NCI-H146 treated with DMSO at 0.1 percent for 48 hours (cell line): ENCODE measurements around the gene ZDHHC11.
"Not testable (repeated sequence)": the region's sequence is repeated elsewhere in the genome, so short reads cannot be mapped to it uniquely, and the experiment has no call there.

Experiments
- DNase-seq: peaks from one replicate; lab custom pipeline; 2025; ENCODE audit not compliant: unreplicated experiment; lab: John Stamatoyannopoulos, UW

The ZDHHC11 gene

DNA sequence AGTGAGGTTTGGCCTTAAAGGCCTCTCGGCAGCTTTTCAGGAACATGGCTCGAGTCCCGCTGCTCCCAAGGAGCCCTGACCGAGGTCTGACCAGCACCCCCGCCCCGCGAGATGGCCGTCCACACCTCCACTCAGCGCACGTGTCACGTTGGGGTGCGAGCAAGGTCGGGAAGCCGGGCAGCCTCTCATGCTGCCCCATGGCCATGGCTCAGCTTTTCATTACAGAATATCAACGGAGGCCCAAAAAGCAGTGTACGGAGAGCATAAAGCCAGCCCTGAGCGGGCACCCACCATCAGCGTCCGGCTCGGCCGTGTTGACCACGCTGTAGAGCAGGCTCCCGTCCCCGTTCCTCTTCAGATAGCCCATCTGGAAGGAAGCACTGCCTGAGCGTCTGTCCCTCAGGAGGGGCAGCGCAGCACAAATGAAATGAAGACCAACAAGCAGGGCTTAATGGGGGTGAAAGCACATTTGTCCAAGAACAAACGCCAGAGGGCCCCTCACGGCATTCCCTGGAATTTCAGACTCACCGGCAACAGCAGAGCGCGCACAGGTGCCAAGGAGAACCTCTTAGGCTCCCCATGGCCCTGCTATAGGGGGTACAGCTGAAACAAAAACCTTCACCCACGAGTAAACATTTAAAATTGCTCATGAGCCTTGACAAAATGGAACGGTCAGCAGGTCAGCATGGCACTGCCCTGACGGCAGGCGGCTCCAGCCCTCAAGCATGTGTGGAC, 30.2 kb upstream of the ZDHHC11 start:
- no peak for DNase-seq

DNA sequence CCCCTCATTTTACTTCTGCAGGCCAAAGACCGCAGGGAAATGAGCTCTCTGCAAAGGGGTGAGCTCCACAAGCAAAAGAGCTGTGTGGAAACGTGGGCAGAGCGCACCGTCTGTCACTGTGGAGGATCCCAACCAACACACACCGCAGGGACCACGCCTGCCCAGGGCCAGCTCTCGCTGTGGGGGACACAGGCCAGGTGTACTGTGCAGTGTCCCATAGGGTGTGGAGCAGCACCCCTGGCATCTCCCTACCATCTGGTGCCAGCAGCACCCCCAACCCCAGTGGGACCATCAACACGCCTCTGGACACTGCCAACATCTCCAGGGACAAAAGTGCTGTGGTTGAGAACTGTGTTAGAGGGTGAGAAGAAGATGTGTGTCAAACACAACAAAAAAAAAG, 27.9 kb upstream of the ZDHHC11 start:
- not testable (repeated sequence) for DNase-seq

DNA sequence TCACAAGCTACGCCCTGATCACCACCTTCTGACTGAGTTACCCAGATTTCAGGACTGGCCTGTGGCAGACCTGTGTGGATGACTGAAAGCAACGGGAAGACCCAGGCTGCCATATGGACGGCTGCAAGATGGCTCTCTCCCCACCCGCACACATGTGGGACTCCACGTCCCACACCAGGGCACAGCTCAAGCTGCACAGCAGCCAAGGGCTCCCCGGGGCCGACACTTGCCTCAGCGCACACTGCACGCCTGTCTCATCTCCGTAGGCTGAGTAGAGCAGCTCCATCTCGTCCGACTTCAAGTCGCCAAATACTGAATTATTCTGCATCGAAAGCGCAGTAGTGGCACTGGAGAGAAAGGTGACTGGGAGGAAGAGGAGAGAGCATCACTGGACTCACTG, 27.3 kb upstream of the ZDHHC11 start:
- no peak for DNase-seq

DNA sequence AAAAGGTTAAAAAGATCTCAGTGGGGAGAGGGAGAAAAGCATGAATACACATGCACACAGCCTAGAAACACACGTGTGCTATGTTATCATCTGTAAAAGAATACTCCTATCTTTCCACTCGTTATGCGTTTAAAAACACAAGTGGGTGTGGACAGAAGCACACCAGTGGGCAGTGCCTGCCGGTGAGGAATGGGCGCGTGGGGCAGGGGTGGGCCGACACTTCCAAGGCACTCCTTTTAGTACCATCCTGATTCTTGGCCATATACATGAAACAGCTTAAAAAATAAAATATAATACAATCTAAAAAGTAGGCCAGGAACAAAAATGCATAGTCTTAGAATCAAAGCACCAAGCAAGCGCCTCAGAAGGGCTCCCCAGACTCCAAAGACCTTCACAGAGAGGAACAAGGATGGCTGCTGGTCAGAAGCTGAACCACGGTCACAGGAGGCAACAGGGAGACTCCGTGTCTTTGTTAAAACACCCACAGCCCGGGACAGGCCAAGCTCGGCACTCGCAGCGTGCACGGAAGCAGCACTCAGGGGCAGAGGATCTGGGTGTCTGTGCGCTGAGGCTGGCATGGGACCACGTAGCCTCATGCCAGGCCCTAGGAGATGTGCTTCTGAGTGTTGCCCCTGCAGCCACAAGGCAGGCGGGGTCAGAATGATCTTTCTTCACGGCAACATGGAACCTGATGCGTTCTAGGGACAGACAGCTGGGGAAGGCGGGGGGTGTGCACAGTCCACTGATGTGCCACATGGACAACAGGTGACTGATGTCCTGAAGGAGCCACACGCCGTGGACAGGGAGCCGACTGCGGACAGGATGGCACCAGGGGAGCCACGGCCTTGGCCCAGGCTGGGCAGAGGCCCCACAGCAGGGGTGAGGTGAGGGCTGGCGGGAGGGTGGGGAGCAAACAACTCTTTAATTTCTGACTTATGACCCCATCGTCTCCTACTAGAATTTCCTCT, 25.9 kb upstream of the ZDHHC11 start:
- no peak for DNase-seq

DNA sequence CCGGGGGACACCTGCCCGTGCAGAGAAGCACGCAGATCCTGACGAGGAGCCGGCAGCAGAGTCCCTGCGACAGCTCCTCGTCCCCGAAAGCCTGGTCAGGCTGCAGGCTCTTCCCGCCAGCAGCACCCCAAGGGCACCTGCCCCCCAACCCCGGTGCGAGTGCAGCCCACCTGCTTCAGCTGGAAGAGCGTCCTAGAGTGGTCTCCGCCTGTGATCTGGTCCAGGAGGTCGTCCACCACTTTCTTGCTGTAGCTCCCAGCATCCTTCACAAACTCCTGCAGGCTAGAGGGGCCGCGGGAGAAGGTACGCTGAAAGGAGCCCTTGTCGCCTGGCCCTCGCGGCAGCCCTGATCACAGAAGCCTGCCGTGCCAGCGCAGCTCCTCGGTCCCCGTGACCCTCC, 25.1 kb upstream of the ZDHHC11 start:
- DNase-seq, result no peak

DNA sequence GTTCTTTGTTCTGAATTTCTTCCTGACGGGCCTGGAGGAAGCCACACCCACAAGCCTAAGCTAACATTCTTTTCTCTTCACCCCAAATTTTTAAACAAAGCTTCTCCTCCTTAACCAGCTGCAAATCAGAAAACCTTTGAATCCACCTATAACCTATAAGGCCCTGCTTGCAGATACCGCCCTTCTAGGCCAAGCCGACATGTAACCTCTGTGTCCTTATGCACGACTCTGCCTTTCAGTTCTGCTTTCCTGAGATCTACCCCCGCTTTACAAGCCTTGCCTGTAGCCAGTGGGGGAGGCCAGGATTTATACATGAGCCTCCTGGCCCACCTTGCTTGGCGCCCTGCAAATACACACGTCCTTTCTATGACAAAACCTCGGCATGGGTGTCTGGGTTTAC, 22.5 kb upstream of the ZDHHC11 start:
- DNase-seq, result no peak

DNA sequence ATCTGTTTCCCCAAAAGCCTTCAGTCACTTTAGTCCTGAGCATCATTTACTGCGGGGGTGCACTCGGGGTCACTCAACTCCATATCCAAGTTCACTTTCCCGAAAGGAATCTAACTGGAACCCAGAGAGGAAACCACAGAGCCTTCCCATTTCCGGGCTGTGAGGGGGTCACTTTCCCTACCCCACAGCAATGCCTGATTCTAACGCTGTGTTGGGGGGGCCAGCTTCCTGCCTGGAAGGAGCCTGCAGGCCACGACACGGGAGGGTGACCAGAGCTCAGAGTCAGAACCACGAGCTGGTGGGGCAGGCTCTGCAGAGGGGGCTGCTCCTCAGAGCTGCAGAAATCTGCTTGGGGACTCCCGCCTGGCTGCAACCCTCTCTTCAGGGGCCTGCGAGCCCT, 21.5 kb upstream of the ZDHHC11 start:
- no peak for DNase-seq

DNA sequence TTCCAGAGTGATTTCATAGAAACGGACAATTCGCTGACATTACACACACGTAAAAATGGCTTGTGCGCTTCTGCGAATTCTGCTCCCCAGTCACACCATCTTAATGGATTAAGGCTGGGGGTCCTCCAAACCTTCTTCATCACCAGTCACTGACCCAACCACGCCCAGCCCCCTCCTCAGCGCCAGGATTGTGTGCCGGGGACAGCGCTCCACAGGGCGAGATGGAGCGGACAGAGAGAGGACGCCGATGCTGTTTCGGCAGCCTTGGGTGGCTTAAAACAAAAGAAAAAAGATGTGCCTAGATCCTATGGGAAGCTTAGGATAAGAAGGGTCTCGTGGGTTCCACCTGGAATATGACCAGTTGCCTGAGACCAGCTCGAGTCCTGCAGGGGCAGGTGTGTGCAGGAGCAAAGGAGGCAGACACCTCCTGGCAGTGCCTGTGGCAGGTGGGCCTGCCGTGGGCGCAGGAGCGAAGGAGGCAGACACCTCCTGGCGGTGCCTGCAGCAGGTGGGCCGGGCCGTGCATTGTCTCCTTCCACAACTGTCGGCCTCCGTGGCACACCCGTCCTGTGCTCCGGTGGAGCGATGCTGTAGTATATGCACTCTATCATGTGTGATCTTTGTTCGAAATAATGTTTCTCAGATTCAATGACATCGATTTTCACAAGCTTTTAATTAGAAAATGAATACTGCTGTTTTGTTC, 21.0 kb upstream of the ZDHHC11 start:
- no peak for DNase-seq

DNA sequence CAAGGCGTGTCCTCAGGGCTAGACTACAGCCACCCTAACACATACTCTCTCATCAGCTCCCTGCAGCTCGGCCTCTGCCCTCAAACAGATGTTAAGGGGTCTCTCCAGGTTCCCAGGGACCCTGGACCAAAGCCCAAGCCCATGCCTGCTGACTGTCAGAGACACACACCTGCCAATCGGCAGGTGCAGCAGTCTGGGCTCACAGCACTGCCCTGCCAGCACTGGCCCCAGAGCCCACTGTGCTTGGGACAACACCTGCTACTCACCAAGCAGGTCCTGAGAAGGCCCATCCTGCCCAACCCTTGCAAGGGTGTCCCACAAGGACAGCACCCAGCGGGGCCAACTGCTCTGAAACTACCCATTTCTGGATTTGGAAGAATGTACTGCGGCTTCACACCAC, 20.2 kb upstream of the ZDHHC11 start:
- no peak for DNase-seq

DNA sequence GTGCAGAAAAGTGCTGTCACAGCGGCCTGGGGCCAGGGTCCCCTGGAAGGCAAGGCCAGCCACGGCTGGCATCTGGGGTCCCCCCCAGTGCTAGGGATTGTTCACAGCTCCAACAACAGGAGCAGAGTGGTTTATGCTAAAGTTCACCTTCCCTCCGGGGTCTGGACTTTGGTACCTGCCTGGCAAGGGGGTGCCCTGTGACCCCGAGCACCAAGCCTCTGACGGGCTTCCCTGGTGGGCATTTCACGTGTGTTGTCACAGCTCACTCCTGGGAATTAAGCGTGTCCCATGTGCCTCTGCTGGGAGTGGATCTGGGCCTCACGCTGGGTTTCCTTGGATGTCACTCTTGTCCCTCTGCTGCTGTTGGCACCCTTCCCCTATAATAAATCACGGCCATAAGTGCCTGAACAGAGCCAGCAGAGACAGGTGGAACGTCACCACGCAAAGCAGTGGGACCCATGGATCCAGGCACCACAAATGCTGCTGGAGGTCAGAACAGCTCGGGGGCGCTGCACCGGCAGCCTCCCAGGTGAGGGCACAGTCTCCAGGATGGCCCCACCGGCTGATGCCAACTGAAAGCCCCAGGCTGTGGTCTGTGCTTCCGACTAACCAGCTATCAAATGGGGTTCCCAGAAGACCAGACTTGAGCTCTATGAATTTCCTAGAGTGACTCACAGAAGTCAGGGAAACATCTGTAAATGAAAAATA, 17.8 kb upstream of the ZDHHC11 start:
- no peak for DNase-seq

DNA sequence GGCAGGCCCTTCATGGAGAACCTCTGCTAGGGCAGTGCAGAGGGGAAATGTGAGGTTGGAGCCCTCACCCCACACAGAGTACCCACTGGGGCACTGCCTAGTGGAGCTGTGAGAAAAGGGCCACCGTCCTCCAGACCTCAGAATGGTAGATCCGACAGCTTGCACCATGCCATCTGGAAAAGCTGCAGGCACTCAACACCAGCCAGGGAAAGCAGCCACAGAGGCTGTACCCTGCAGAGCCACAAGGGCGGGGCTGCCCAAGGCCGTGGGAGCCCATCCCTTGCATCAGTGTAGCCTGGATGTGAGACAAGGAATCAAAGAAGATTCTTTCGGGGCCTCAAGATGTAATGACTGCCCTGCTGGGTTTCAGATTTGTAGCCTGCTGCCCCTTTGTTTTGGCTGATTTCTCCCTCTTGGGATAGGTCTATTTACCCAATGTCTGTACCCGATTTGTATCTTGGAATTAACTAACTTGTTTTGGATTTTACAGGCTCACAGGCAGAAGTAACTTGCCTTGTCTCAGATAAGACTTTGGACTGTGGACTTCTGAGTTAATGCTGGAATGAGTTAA, 16.6 kb upstream of the ZDHHC11 start:
- DNase-seq, result no peak

DNA sequence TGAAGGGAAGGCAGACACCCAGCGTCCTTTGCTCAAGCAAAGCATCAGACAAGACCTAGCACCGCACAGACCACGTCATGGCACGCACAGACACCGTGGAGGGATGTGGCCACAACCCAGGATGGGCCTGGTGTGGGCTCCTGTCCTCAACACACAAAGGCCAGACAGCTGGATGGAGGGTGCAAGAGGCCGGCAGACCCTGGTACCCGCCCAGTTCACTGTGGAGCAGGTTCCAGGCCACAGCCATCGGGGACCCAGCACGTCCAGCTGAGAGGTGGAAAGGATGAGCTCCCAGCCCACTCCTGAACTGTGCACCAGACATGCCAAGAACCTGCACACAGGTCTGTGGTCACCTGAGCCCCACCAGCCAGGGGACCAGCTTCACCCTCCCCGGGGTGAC, 15.0 kb upstream of the ZDHHC11 start:
- DNase-seq, result no peak

DNA sequence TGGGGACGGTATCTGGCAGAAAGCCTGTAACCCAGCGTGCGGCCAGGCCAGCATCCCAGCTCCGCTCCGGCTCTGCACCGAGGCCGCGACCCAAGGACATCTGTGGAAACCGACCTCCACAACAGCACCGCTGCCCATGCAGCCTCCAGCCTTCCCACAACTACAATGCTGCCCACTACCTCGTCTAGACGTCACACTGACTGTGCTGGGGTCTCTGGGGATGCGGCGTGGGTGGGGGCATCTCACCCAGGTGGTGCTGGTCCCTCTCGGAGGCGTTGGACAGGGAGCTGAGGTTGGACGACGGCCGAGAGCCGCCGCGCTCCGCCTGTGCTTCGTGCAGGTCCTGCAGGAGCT, 14.4 kb upstream of the ZDHHC11 start:
- no peak for DNase-seq

DNA sequence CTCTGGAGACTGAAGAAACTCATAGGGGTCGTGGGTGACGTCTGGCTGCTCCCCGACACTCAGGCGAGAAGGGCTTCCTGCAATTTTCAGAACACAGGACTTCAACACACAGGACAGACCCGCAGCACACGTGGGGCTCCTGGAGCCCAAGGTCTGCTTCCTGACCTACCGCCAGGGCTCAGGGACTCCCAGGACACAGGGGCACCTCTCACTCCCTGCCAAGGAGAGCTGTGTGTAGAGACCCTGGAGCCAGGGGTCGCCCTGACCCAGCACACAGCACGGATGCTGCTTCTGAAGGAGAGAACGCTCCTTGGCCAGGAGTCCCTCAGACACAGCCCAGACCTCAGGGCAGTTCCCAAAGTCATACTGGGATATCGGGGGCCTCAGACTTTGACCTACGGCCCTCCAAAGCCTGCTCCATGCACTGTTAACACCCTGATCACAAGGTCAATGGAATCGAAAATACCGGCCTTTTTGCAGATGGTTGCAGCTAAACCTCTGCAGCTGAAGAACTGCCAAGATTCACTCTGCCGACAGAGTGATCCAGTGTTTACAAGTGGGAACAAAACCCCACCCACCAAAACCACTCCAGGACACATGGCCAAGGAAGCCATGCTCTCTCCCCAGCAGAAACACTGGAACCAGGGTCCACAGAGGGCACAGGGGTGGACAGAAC, 13.8 kb upstream of the ZDHHC11 start:
- DNase-seq, result no peak

DNA sequence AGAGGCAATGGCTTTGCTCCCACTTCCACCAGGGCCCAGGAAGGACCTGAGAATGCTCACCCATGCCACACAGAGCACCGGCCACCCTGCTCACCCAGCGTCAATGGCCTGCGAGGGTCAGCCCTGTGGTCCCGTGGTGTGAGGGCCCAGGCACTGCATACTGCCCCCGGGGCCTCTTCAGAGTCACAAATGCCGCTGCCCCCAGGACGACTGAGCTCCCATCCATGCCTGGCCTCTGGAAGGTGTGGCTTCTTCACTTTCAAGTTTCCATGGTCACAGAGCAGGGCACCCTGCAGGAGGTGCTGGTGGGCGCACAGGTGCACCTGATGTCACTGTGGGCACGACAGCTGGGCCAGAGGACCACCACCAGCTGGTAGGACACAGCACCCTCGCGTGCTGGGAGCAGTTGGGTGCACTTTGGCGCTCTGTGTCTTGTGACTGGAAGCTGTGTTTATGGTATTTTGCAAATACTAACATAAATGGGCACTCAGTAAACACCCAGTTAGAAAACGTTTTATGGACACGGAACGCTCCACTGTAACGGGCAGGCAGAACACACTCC, 12.5 kb upstream of the ZDHHC11 start:
- DNase-seq, result no peak

DNA sequence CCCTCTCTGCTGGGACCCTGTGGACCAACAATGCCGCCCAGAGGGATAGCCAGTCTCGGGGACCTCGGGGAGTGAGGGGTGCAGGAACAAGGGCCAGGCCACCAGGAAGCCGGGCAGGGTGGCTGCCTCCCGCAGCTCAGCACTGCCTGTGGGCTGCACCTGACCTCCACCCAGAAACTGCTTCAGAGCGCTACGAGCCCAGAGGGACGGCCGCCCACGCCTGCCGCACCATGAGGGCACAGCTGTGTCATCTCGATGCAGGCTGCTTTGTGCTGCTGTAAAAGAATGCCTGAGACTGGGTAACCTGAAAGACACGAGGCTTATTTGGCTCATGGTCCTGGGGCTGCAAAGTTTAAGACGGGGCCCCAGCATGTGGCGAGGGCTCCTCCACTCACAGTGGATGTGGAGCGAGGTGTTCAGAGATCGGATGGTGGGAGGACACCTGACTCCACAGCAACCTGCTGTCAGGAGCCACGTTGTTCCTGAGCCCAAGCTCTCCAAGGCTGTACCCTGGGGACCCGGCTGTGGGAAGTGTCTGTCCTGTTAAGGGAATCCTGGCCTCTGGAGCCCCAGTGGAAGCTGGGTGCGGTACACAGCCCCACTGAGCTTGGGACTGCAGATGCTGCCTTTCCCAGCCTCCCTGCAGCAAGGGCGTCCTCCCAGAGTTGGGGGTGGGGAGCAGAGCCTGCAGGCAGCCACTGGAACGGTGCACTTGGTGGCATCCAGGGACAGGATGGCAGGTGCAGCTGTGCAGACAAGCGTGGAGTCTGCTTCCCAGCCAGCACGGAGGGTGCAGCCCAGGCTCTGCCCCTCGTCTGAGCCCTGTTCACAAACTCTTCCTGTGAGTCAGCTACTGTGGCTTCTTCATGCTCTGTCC, 11.8 kb upstream of the ZDHHC11 start:
- no peak for DNase-seq

DNA sequence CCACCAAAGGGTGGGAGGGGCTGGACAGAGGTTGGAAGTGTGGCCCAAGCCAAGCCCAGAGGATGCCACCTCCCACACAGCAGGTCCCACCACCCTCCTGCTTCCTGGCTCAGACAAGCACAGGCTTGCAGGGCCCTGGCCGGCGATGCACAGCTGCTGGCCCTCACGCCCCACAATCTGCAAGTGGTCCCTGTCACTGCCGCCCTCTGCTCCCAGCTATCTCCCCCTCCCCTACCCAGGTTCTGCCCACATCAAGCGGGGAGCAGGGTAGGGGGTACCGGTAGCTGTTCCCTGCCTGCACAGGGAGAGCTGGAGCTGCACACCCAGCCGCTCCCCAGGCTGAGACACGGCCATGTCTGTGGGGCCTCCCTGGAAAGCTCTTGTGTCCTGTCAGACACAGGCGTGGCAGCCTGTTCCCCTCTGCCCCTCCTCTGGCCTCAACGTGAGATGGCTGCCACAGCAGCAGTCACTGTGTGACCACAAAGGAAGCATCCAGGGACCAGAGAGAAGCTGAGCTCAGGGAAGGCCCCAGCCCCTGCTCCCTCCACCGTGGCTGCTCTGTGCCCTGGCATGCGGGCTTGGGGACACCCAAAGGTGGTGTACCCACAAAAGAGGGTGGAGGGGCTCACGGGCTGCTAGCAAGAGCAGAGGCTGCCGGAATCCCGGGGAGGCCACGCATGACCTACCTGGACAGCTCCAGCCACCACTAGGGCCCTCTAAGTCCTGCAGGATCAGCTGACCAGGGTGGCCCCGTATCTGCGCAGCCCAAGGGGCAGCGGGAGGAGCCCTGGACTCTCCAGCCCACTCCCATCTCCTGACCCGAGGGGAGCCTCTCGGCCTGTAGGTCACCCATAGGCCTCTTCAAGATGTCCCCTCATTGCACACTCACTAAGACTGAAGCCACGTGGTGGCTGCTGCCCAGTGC, 10.9 kb upstream of the ZDHHC11 start:
- no peak for DNase-seq
